Endodermal cell (in vitro differentiated cells): ENCODE data around the gene OSBPL6. TPM values are rescaled to one million over a fixed set of nuclear protein-coding genes. Genes with fewer than 3 reads are reported as not detected.

Experiments used
- DNase-seq: peaks from one replicate; pipeline ENCODE4 v3.0.0-alpha.2; 2017
- H3K27ac ChIP-seq: 2 replicates; pipeline ENCODE4 v1.5.1; 2013; ENCODE audit warnings: mild to moderate bottlenecking, low read depth, low read length, moderate library complexity
- H3K27me3 ChIP-seq: 2 replicates; pipeline ENCODE4 v1.6.1; 2013; ENCODE audit warnings: mild to moderate bottlenecking, low read length, moderate library complexity; ENCODE audit not compliant: insufficient read depth, control insufficient read depth, poor library complexity, severe bottlenecking
- H3K36me3 ChIP-seq: 2 replicates; pipeline ENCODE4 v1.7.0; 2013; ENCODE audit warnings: mild to moderate bottlenecking, low read length, moderate library complexity; ENCODE audit not compliant: control insufficient read depth, insufficient read depth
- H3K4me1 ChIP-seq: one replicate; pipeline ENCODE4 v1.7.0; 2013; ENCODE audit warnings: low read length; ENCODE audit not compliant: control insufficient read depth, insufficient read depth
- H3K4me3 ChIP-seq: 2 replicates; pipeline ENCODE4 v1.5.1; 2013; ENCODE audit warnings: mild to moderate bottlenecking, low read length, moderate library complexity
- H3K9ac ChIP-seq: 2 replicates; pipeline ENCODE4 v1.6.1; 2013; ENCODE audit warnings: mild to moderate bottlenecking, low read length, moderate library complexity; ENCODE audit not compliant: poor library complexity, severe bottlenecking; ENCODE audit errors: extremely low read depth
- H3K9me3 ChIP-seq: 2 replicates; pipeline ENCODE4 v1.6.1; 2013; ENCODE audit warnings: mild to moderate bottlenecking, low read length, moderate library complexity; ENCODE audit not compliant: control insufficient read depth
- H3K27ac Mint-ChIP-seq: 2 replicates; pipeline ENCODE4 v1.8.0; 2020; ENCODE audit warnings: mixed read lengths
- H3K27me3 Mint-ChIP-seq: 2 replicates; pipeline ENCODE4 v1.8.0; 2021; ENCODE audit warnings: mild to moderate bottlenecking, mixed read lengths; ENCODE audit not compliant: insufficient read depth
- H3K36me3 Mint-ChIP-seq: 2 replicates; pipeline ENCODE4 v1.8.0; 2020; ENCODE audit warnings: low read depth, mixed read lengths
- H3K4me1 Mint-ChIP-seq: 2 replicates; pipeline ENCODE4 v1.8.0; 2020; ENCODE audit warnings: mixed read lengths
- H3K4me3 Mint-ChIP-seq: 2 replicates; pipeline ENCODE4 v1.8.0; 2020; ENCODE audit warnings: mild to moderate bottlenecking, moderate library complexity, mixed read lengths
- H3K9me3 Mint-ChIP-seq: 2 replicates; pipeline ENCODE4 v1.8.0; 2020; ENCODE audit warnings: mild to moderate bottlenecking, mixed read lengths
- WGBS, 2 experiments: methylation state at CpG; one replicate each; pipeline versions ENCODE4 v1.1.5 to v1.1.7; 2013; ENCODE audit warnings: missing lambda C conversion rate in 2 of 2, mixed read lengths in 1 of 2; ENCODE audit not compliant: insufficient coverage in 1 of 2, insufficient read length in 1 of 2; 5-methylcytosine and 5-hydroxymethylcytosine counted together
- total RNA-seq, 2 donors: library from RNA; stranded (reverse); fragmentation: NEBNext Ultra II Directional in 1 of 2; extraction: Animal tissue kit (Norgen Biotek cat#: 25700) in 1 of 2; gene quantifications; 2 replicates in 1 of 2; 3 replicates in 1 of 2; pipeline ENCODE4 v1.2.1, GENCODE V29; 2021
- TF ChIP-seq, protein P1 (sequence below): fragments of 200-600 bp; sonication (generic); conservative IDR thresholded peaks from 2 replicates; pipeline ENCODE4 v1.5.0; 2021; ENCODE audit warnings: antibody characterized with exemption, mild to moderate bottlenecking

OSBPL6 gene
- total RNA-seq, 2 donors from 2014 or later, result 3.4 to 3.6 TPM

DNA sequence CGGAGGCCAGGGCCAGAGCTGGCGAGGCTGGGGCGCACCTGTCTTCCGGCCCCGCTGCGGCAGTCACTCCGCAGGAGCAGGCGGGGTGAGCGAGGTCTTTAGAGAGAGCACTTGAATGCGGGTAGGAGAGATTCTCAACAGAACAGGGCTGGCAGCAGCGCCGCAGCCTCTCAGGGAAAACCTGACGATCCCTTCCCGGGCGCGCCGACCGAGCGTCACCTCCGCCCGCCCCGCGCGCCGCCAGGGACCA is 256.1 kb downstream of the OSBPL6 start:
- H3K9me3 ChIP-seq, result no peaks in the 10 kb centered on the region
- no peaks in the 10 kb centered on the region for H3K27me3 ChIP-seq
- DNase-seq, result no peak
- peak overlapping the region; percentile 99 for H3K27ac ChIP-seq
- Mint-ChIP-seq H3K4me3 (peak overlapping the region; percentile 79), H3K27ac (peak overlapping the region; percentile 92), H3K36me3 (peaks cover 32% of the 10 kb centered on the region), H3K4me1 (peaks cover 19% of the 10 kb centered on the region), H3K27me3 (no peaks in the 10 kb centered on the region), H3K9me3 (no peaks in the 10 kb centered on the region)
- TF ChIP-seq, protein P1, sequence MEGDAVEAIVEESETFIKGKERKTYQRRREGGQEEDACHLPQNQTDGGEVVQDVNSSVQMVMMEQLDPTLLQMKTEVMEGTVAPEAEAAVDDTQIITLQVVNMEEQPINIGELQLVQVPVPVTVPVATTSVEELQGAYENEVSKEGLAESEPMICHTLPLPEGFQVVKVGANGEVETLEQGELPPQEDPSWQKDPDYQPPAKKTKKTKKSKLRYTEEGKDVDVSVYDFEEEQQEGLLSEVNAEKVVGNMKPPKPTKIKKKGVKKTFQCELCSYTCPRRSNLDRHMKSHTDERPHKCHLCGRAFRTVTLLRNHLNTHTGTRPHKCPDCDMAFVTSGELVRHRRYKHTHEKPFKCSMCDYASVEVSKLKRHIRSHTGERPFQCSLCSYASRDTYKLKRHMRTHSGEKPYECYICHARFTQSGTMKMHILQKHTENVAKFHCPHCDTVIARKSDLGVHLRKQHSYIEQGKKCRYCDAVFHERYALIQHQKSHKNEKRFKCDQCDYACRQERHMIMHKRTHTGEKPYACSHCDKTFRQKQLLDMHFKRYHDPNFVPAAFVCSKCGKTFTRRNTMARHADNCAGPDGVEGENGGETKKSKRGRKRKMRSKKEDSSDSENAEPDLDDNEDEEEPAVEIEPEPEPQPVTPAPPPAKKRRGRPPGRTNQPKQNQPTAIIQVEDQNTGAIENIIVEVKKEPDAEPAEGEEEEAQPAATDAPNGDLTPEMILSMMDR, result no peak
- WGBS, 2 experiments, result 0 to 1% methylated on average over 7 to 25 of the region's 25 CpGs
- peak overlapping the region; percentile 92 for H3K4me3 ChIP-seq
- H3K4me1 ChIP-seq, result no peaks in the 10 kb centered on the region
- peak overlapping the region; percentile 97 for H3K9ac ChIP-seq
- H3K36me3 ChIP-seq, result peaks cover 29% of the 10 kb centered on the region

DNA sequence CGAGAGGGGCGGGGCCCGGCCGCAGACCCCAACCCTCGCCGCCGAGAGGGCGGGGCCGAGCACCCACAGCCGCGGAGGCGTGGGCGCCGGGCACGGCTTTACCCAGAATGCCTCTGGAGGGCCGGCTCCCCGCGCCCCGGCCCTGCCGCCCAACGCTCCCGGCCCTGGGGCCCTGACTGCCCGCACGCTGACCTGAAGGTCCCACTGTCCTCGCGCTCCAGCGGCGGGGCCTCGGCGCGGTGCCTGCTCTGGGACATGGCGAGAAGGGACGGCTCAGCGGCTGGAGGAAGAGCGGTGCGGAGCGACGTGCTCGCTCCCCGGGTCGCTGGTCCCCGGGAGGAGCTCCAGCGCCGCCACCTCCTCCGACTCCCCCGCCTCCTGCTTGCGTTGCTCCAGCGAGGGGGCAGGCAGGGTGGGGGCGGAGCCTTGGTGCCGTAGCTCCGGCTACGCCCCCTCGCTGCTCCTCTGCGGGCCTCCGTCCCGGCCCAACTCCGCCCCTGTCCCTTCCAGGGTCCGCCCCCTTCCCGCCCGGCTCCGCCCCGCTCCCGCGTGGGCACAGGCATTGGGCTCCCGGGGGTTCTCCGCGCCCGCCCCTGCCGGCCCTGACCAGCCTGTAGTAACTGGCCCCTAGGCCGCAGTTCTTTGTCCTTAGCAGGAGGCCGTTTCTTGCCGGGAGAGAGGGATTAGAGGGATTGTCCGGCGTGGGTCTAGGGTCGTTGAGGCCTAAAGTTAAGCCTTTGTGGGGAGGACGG is 256.6 kb downstream of the OSBPL6 start, which contains the start of the genes PJVK and PRKRA:
TSS of gene PJVK (plus strand) at position 605 of the 752 bp plus-strand sequence. CDS start 2,032 bp downstream, outside the sequence.
TSS of gene PRKRA (minus strand) at position 402 of the 752 bp plus-strand sequence. CDS start at position 257, 145 bp downstream.
- Histone ChIP-seq H3K27me3 (no peaks in the 10 kb centered on the region), H3K27ac (peak within 1 kb of the TSS; percentile 99), H3K9me3 (no peaks in the 10 kb centered on the region), H3K4me1 (no peaks in the 10 kb centered on the region), H3K36me3 (peaks cover 27% of the 10 kb centered on the region), H3K4me3 (peak within 1 kb of the TSS; percentile 92), H3K9ac (peak within 1 kb of the TSS; percentile 97)
- Mint-ChIP-seq H3K9me3 (no peaks in the 10 kb centered on the region), H3K4me1 (peaks cover 19% of the 10 kb centered on the region), H3K27me3 (no peaks in the 10 kb centered on the region), H3K27ac (peak within 1 kb of the TSS; percentile 100), H3K36me3 (peaks cover 27% of the 10 kb centered on the region), H3K4me3 (peak within 1 kb of the TSS; percentile 79)
- peak; percentile 99 for DNase-seq
- TF ChIP-seq, protein P1, result no peak
- WGBS, 2 experiments, result 0 to 4% methylated on average over 8 to 76 of the region's 76 CpGs

DNA sequence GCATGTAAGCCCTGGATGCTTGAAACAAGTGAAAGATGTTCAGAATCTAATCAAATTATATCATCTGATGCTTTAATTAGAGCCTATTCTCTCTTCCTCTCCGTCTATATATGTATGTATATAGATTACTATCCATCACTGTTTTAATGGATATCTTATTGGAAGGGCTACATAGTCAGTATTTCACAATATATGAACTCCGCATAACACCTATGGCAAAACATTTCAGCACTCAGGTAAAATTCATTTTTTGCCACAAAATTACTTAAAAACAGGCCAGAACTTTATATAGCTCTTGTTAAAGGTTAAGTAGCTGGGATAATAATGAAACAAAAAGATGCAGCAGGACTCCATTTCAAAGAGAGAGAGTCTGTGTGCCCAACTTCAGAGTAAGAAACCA is 258.0 kb downstream of the OSBPL6 start:
- Mint-ChIP-seq H3K4me1 (peaks cover 19% of the 10 kb centered on the region), H3K9me3 (no peaks in the 10 kb centered on the region), H3K36me3 (peaks cover 16% of the 10 kb centered on the region), H3K27me3 (no peaks in the 10 kb centered on the region), H3K4me3 (peak overlapping the region; percentile 79), H3K27ac (no peak overlapping the region)
- TF ChIP-seq, protein P1, result no peak
- no peak overlapping the region for H3K27ac ChIP-seq
- H3K9me3 ChIP-seq, result no peaks in the 10 kb centered on the region
- H3K9ac ChIP-seq, result no peak overlapping the region
- no peak overlapping the region for H3K4me3 ChIP-seq
- peaks cover 16% of the 10 kb centered on the region for H3K36me3 ChIP-seq
- H3K4me1 ChIP-seq, result no peaks in the 10 kb centered on the region
- 100% methylated on average over 1 of the region's 2 CpGs; no CpG with 5 or more reads in 1 of the 2 experiments for WGBS, 2 experiments
- no peak for DNase-seq
- H3K27me3 ChIP-seq, result no peaks in the 10 kb centered on the region

Other genes starting within 250 kb of the OSBPL6 start
- 1 to 10 TPM; 1.5 to 1.9 TPM for gene PDE11A, start 121.7 kb upstream of the OSBPL6 start, total RNA-seq
- gene RBM45, start 82.1 kb upstream of the OSBPL6 start, total RNA-seq, result 10 to 100 TPM; 13.7 to 14.9 TPM